CD4-positive, alpha-beta T cell (primary cell): Measurements from ENCODE around the gene MSH3. TPM values are rescaled to one million over a fixed set of nuclear protein-coding genes. Genes with fewer than 3 reads are reported as not detected.

Experiments used
- ATAC-seq: fragments of 200-7000 bp; cut with Tn5 transposase; one replicate; pipeline ENCODE4 v1.10.0; 2022; ENCODE audit warnings: mild to moderate bottlenecking; ENCODE audit not compliant: poor library complexity
- CTCF ChIA-PET: fragments of 350-600 bp; sonication (Branson Sonifier 250); formaldehyde crosslinking; loops from one replicate; lab custom pipeline; 2021; ENCODE audit warnings: antibody characterized with exemption, inconsistent platforms; lab: Charles Lee
- POLR2A ChIA-PET: fragments of 350-600 bp; sonication (Branson Sonifier 250); formaldehyde crosslinking; loops from one replicate; lab custom pipeline; 2021; ENCODE audit warnings: antibody characterized with exemption, inconsistent platforms; lab: Charles Lee
- DNase-seq, 14 experiments: peaks; one replicate each; pipeline ENCODE4 v3.0.0-alpha.2; 2013 to 2020; ENCODE audit warnings: mixed read lengths in 2 of 14
- H3K27ac ChIP-seq, 2 donors: one replicate each; pipeline versions ENCODE4 v1.5.1 to v1.7.0; 2013; ENCODE audit warnings: low read length in 2 of 2, low read depth in 1 of 2, mild to moderate bottlenecking in 1 of 2
- H3K27me3 ChIP-seq, 2 experiments: 1 replicate in 1 of 2; 2 replicates in 1 of 2; pipeline versions ENCODE4 v1.6.1 to v1.7.0; 2013; ENCODE audit warnings: low read length in 2 of 2, control low read depth in 1 of 2, mild to moderate bottlenecking in 1 of 2, moderate library complexity in 1 of 2; ENCODE audit not compliant: insufficient read depth in 2 of 2, control insufficient read depth in 1 of 2
- H3K36me3 ChIP-seq: one replicate; pipeline ENCODE4 v1.6.1; 2013; ENCODE audit warnings: low read length, control low read depth; ENCODE audit not compliant: insufficient read depth
- H3K4me1 ChIP-seq: one replicate; pipeline ENCODE4 v1.6.1; 2013; ENCODE audit warnings: low read length, control low read depth; ENCODE audit not compliant: insufficient read depth
- H3K4me3 ChIP-seq: one replicate; pipeline ENCODE4 v1.5.1; 2013; ENCODE audit warnings: mild to moderate bottlenecking, low read length, moderate library complexity
- H3K9me3 ChIP-seq, 2 experiments: 1 replicate in 1 of 2; 2 replicates in 1 of 2; pipeline versions ENCODE4 v1.6.1 to v1.7.0; 2013; ENCODE audit warnings: low read length in 2 of 2, mild to moderate bottlenecking in 2 of 2, control low read depth in 1 of 2, moderate library complexity in 1 of 2; ENCODE audit not compliant: control insufficient read depth in 1 of 2, insufficient read depth in 1 of 2
- H3K27ac Mint-ChIP-seq: one replicate; pipeline ENCODE4 v1.8.0; 2020; ENCODE audit warnings: mixed read lengths
- H3K27me3 Mint-ChIP-seq: one replicate; pipeline ENCODE4 v1.8.0; 2021; ENCODE audit warnings: mixed read lengths
- H3K36me3 Mint-ChIP-seq: one replicate; pipeline ENCODE4 v1.8.0; 2021; ENCODE audit warnings: low read depth, mixed read lengths
- H3K4me1 Mint-ChIP-seq: one replicate; pipeline ENCODE4 v1.8.0; 2021; ENCODE audit warnings: low read depth, mixed read lengths
- H3K4me3 Mint-ChIP-seq: one replicate; pipeline ENCODE4 v1.8.0; 2020; ENCODE audit warnings: mild to moderate bottlenecking, mixed read lengths
- H3K9me3 Mint-ChIP-seq: one replicate; pipeline ENCODE4 v1.8.0; 2020; ENCODE audit warnings: mixed read lengths
- CTCF ChIP-seq: fragments of 200-600 bp; IDR thresholded peaks from one replicate; pipeline ENCODE4 v1.8.0; 2022; ENCODE audit warnings: antibody characterized with exemption, mild to moderate bottlenecking
- intact Hi-C, 2 experiments: fragments of 100-400 bp; cut with DNase I in 1 of 2; cut with micrococcal nuclease in 1 of 2; formaldehyde crosslinking; loops; one replicate each; pipeline versions ENCODE4 v1.15.1 to v1.9.0; 2023 to 2025; cut with DNase I, micrococcal nuclease
- total RNA-seq, 174 experiments: library from RNA in 2 of 174; stranded (reverse) in 2 of 174; gene quantifications; one replicate each; pipeline ENCODE4 v1.2.3 and lab custom pipeline; 2021 to 2026

The MSH3 gene
- total RNA-seq, 2 experiments from 2014 or later: 11.3 to 13.0 TPM

DNA sequence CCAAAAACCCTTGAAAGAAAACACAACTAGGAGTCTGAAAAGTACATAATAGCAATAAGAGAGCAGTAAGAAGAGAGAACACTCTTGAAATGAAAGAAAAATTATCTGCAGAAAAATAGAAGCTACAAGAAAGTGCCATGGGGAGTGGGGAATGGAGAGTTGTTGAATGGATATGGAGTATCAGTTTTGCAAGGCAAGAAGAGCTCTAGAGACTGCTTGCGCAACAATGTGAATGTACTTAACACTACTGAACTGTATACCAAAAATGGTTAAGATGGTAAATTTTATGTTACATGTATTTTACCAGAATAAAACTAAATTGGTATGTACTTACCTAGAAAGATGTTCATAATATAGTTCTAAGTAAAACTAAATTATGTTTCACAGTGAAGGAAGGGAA is 251.0 kb downstream of the MSH3 start:
- ATAC-seq: no peak
- Histone ChIP-seq H3K36me3 (no peaks in the 10 kb centered on the region), H3K4me1 (no peaks in the 10 kb centered on the region), H3K27ac (no peak overlapping the region), H3K27me3 (no peaks in the 10 kb centered on the region), H3K9me3 (peaks cover 0 to 6% of the 10 kb centered on the region in 2 experiments), H3K4me3 (no peak overlapping the region)
- CTCF ChIA-PET: no interaction called here
- Mint-ChIP-seq H3K4me3 (no peak overlapping the region), H3K27me3 (no peaks in the 10 kb centered on the region), H3K36me3 (peaks cover 28% of the 10 kb centered on the region), H3K27ac (no peak overlapping the region), H3K4me1 (no peaks in the 10 kb centered on the region), H3K9me3 (peaks cover 4% of the 10 kb centered on the region)
- TF ChIP-seq CTCF: no peak
- intact Hi-C loops: no loop called here
- DNase-seq: no peak
- POLR2A ChIA-PET: no interaction called here

DNA sequence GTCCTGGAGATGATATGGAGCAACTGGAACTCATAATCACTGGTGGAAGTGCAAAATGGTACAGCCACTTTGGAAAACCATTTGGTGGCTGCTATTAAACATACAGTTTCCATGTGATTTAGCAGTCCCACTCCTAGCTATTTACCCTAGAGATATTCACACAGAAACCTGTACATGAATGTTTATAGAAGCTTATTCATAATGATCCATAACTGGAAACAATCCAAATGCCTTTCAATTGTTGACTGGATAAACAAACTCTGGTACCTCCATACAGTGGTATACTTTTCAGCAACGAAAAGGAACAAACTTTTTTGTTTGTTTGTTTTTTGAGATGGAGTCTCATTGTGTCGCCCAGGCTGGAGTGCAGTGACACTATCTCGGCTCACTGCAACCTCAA is 258.0 kb downstream of the MSH3 start:
- Histone ChIP-seq H3K4me1 (no peaks in the 10 kb centered on the region), H3K27me3 (no peaks in the 10 kb centered on the region), H3K27ac (no peak overlapping the region), H3K4me3 (no peak overlapping the region), H3K36me3 (no peaks in the 10 kb centered on the region), H3K9me3 (no peaks in the 10 kb centered on the region)
- POLR2A ChIA-PET: no interaction called here
- H3K4me1 Mint-ChIP-seq: peaks cover 4% of the 10 kb centered on the region
- CTCF ChIA-PET: no interaction called here
- intact Hi-C loops: no loop called here
- peaks cover 4% of the 10 kb centered on the region for H3K9me3 Mint-ChIP-seq
- no peak for TF ChIP-seq CTCF
- no peak overlapping the region for H3K4me3 Mint-ChIP-seq
- ATAC-seq (no peak), DNase-seq (no peak)
- no peak overlapping the region for H3K27ac Mint-ChIP-seq
- H3K36me3 Mint-ChIP-seq: no peaks in the 10 kb centered on the region
- H3K27me3 Mint-ChIP-seq: no peaks in the 10 kb centered on the region

DNA sequence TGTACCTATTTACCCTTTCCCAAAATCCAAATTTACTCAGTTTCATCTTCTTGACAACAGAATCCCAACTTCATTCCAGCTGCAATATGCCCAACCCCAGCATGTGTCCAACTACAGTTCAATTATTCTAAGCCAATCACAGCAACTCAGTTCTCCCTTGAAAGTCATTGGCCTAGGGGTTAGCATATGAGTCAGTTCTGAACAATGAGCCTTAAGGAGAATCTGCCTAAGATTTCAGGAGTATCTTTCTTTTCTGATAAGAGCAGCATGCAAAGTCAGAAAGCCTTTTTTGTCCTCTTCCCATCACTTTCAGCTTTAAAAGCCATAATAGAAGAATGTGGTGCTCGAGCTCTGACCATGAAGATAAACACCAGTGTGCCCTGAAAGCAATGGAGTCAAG is 261.3 kb downstream of the MSH3 start:
- no peaks in the 10 kb centered on the region for H3K36me3 ChIP-seq
- H3K9me3 ChIP-seq: no peaks in the 10 kb centered on the region
- Mint-ChIP-seq H3K4me3 (no peak overlapping the region), H3K4me1 (peaks cover 4% of the 10 kb centered on the region), H3K9me3 (peaks cover 4% of the 10 kb centered on the region), H3K27ac (no peak overlapping the region), H3K36me3 (no peaks in the 10 kb centered on the region), H3K27me3 (no peaks in the 10 kb centered on the region)
- H3K4me3 ChIP-seq: no peak overlapping the region
- H3K27me3 ChIP-seq: no peaks in the 10 kb centered on the region
- POLR2A ChIA-PET: no interaction called here
- H3K27ac ChIP-seq: no peak overlapping the region
- CTCF ChIA-PET: no interaction called here
- no peak for TF ChIP-seq CTCF
- no peaks in the 10 kb centered on the region for H3K4me1 ChIP-seq
- ATAC-seq: no peak
- intact Hi-C loops: no loop called here
- no peak for DNase-seq
